ENCODE measurements around the gene KCNMA1. TPM values are rescaled to one million over a fixed set of nuclear protein-coding genes. Genes with fewer than 3 reads are reported as not detected.

Gene KCNMA1
- total RNA-seq, 1 experiment from 2014 or later = 0.70 TPM

DNA sequence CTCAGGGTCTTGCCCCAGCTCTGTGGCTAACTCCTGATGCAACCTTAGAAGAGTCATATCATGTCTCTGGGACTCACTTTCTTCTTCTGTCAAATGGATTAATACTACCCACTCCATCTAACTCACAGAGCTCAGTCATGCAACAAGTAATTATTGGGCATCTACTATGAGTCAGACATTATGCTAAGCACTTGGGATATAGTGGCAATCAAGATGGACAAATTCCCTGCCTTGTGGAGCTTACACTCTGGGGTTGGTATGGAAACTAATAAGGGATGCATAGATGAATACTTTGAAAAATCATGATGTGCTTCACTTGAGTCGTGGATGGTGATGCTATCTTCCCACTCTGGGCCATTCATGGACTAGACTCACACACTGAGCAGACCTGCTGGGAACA lies 88.9 kb downstream of the KCNMA1 start:
- POLR2A ChIA-PET (ENCODE audit: unreplicated experiment) = interaction anchor here (0.6 kb wide), 1 partner anchor 25 kb away, joined by 4 read pairs; no protein-coding TSS in a partner anchor
- no peaks in the 10 kb centered on the region for H3K27me3 ChIP-seq (ENCODE audit: insufficient read depth, low read depth)
- no TSS peak for BruUV-seq (replicated peaks)

DNA sequence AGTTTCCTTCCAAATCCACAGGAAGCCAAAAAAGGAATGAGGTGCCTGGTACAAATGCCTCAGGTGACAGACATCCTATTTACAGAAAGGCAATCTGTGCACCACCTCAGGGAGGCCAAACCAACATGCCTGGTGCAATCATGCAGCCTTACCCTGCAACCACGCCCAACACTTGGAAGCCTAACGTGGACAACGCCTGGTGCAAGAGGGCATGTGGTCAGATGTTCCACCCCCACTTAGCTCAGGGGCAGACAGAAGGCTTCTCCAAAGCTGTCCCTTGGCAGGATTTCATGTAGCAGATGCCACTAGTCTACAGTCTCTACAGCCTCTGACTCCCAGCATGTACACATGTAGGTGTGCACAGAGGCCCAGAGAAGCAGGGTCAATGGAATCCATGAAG lies 89.5 kb downstream of the KCNMA1 start:
- Histone ChIP-seq H3F3A (ENCODE audit: insufficient read depth, low read depth) (no peaks in the 10 kb centered on the region), H3K4me2 (no peak overlapping the region), H3K27me3 (ENCODE audit: insufficient read depth, low read depth) (no peaks in the 10 kb centered on the region), H3K79me2 (ENCODE audit: low read depth) (no peaks in the 10 kb centered on the region), H3K9me3 (ENCODE audit: insufficient read depth, low read depth) (no peaks in the 10 kb centered on the region), H3K4me1 (replicated peaks; ENCODE audit: insufficient read depth) (0 out of 2 replicates have a peak, but pooled peaks cover 8% of the 10 kb centered on the region), H3K4me3 (no peak overlapping the region), H3K9me2 (ENCODE audit: insufficient read depth) (no peaks in the 10 kb centered on the region), H3K27ac (no peak overlapping the region), H2AFZ (no peak overlapping the region), H3K36me3 (ENCODE audit: low read depth) (no peaks in the 10 kb centered on the region), H4K20me1 (ENCODE audit: insufficient read depth) (no peaks in the 10 kb centered on the region)
- ChIA-PET POLR2A (ENCODE audit: unreplicated experiment) (no interaction called here), CTCF (no interaction called here)
- no TSS peak for BruUV-seq (replicated peaks)
- TF ChIP-seq CTCF (conservative IDR thresholded peaks at IDR 0.05) (no peak), EZH2 (IDR thresholded peaks at IDR 0.05; ENCODE audit: low read depth) (no peak)
- peak; percentile 43 to 50 for DNase-seq
- intact Hi-C loops (cut with micrococcal nuclease; ENCODE audit: unreplicated experiment) = no loop called here

More for the DNA sequence above, 88.9 kb downstream of the KCNMA1 start:
- Histone ChIP-seq H3F3A (ENCODE audit: insufficient read depth, low read depth) (no peaks in the 10 kb centered on the region), H3K4me3 (no peak overlapping the region), H2AFZ (no peak overlapping the region), H3K9me2 (ENCODE audit: insufficient read depth) (no peaks in the 10 kb centered on the region), H3K27ac (no peak overlapping the region), H3K79me2 (ENCODE audit: low read depth) (no peaks in the 10 kb centered on the region), H3K9me3 (ENCODE audit: insufficient read depth, low read depth) (no peaks in the 10 kb centered on the region), H3K36me3 (ENCODE audit: low read depth) (no peaks in the 10 kb centered on the region), H3K4me1 (replicated peaks; ENCODE audit: insufficient read depth) (0 out of 2 replicates have a peak, but pooled peaks cover 8% of the 10 kb centered on the region), H4K20me1 (ENCODE audit: insufficient read depth) (no peaks in the 10 kb centered on the region), H3K4me2 (no peak overlapping the region)
- intact Hi-C loops (cut with micrococcal nuclease; ENCODE audit: unreplicated experiment) = no loop called here
- TF ChIP-seq EZH2 (IDR thresholded peaks at IDR 0.05; ENCODE audit: low read depth) (no peak), CTCF (conservative IDR thresholded peaks at IDR 0.05) (no peak)
- CTCF ChIA-PET = no interaction called here
- DNase-seq = no peak

DNA sequence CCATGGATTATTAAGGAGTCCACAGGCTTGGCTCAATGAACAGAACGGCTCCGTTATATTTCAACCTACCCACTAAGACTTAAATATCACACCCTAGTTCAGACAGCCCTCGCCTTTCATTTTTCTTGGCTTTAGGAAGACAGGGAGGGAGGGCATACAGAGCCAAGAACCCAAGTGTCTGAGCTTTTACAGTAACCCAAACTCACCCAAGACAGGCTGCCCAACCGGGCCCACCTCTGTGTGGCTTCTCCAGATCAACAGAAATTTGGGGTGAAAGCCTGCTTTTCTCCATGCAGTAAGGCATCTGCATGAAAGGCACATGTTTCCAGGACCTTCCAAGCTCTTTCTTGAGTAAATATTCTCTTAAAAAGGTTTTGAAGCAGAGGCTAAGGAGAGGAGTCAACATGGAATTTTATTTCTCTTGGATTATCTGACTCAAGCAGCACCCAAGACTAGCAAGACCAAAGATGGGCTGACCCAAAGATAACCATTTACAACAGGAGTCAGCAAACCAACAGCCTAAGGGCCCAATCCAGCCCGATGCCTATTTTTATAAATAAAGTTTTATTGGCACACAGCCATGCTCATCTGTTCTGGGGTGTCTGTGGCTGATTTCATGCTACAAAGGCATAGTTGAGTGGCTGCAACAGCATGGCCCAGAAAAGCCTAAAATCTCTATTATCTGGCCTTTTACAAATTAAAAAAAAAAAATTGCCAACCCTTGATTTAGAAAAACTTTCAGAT lies 90.1 kb downstream of the KCNMA1 start:
- no peak for DNase-seq
- Histone ChIP-seq H4K20me1 (ENCODE audit: insufficient read depth) (no peaks in the 10 kb centered on the region), H3K4me2 (no peak overlapping the region), H3K9me2 (ENCODE audit: insufficient read depth) (no peaks in the 10 kb centered on the region), H3K4me3 (no peak overlapping the region), H3K4me1 (replicated peaks; ENCODE audit: insufficient read depth) (0 out of 2 replicates have a peak, but pooled peaks cover 8% of the 10 kb centered on the region), H3K27me3 (ENCODE audit: insufficient read depth, low read depth) (no peaks in the 10 kb centered on the region), H3K79me2 (ENCODE audit: low read depth) (no peaks in the 10 kb centered on the region), H2AFZ (no peak overlapping the region), H3K36me3 (ENCODE audit: low read depth) (no peaks in the 10 kb centered on the region), H3K27ac (no peak overlapping the region), H3K9me3 (ENCODE audit: insufficient read depth, low read depth) (no peaks in the 10 kb centered on the region), H3F3A (ENCODE audit: insufficient read depth, low read depth) (no peaks in the 10 kb centered on the region)
- no TSS peak for BruUV-seq (replicated peaks)
- intact Hi-C loops (cut with micrococcal nuclease; ENCODE audit: unreplicated experiment) = no loop called here
- ChIA-PET CTCF (no interaction called here), POLR2A (ENCODE audit: unreplicated experiment) (no interaction called here)
- no peak for TF ChIP-seq EZH2 (IDR thresholded peaks at IDR 0.05; ENCODE audit: low read depth)

Measured in PC-9 (cell line).